K562 (cell line): ENCODE measurements around the gene CBL. TPM values are rescaled to one million over a fixed set of nuclear protein-coding genes. Genes with fewer than 3 reads are reported as not detected.

Source experiments
- ATAC-seq: fragments of 200-7000 bp; cut with Tn5 transposase; 3 replicates; pipeline ENCODE4 v1.9.1; 2020; ENCODE audit warnings: moderate library complexity
- BruUV-seq: library from RNA; stranded (reverse); fragments of 400-500 nt; replicated peaks from 2 replicates; lab custom pipeline; 2021; lab: Mats Ljungman, UMichigan
- CTCF ChIA-PET: fragments of 300-600 bp; formaldehyde crosslinking; extraction: SDS; loops from one replicate; lab custom pipeline; 2021; ENCODE audit warnings: low intra/inter-chr PET ratio; lab: Yijun Ruan, JAX
- POLR2A ChIA-PET: fragments of 300-600, 350-650 bp; sonication (Branson Sonifier 250); formaldehyde crosslinking; extraction: SDS; loops from one replicate; lab custom pipeline; 2021; ENCODE audit warnings: antibody characterized with exemption, inconsistent platforms; lab: Yijun Ruan, JAX
- DNase-seq, 4 experiments: peaks; one replicate each; pipeline versions ENCODE4 v3.0.0 to v3.0.0-alpha.2; 2011 to 2018; ENCODE audit warnings: low spot score in 3 of 4, mixed read lengths in 3 of 4; ENCODE audit errors: extremely low read depth in 1 of 4
- FAIRE-seq: peaks from 2 replicates; lab custom pipeline; 2011; peaks lifted over from hg19 to GRCh38; lab: Jason Lieb, UNC
- H2AFZ ChIP-seq: 2 replicates; pipeline ENCODE4 v1.6.0; 2011; ENCODE audit warnings: low read depth, low read length, control low read depth, inconsistent platforms
- H3K27ac ChIP-seq: fragments of 200-600 bp; 3 replicates; pipeline ENCODE4 v1.8.0; 2011; ENCODE audit warnings: low read depth, mild to moderate bottlenecking, control low read depth, inconsistent platforms, low read length, moderate library complexity, mixed read lengths; ENCODE audit errors: extremely low read depth
- H3K27me3 ChIP-seq, 2 experiments: fragments of 300-600 bp in 1 of 2; 2 replicates in 1 of 2; 3 replicates in 1 of 2; pipeline versions ENCODE4 v1.6.0 to v1.8.0; 2011; ENCODE audit warnings: inconsistent platforms in 2 of 2, low read length in 2 of 2, mild to moderate bottlenecking in 1 of 2, mixed read lengths in 1 of 2, moderate library complexity in 1 of 2; ENCODE audit not compliant: control insufficient read depth in 2 of 2, insufficient read depth in 2 of 2
- H3K36me3 ChIP-seq: fragments of 300-600 bp; 3 replicates; pipeline ENCODE4 v1.8.0; 2011; ENCODE audit warnings: mild to moderate bottlenecking, low read length, inconsistent platforms; ENCODE audit not compliant: control insufficient read depth, insufficient read depth
- H3K4me1 ChIP-seq, 2 experiments: fragments of 200-600 bp in 1 of 2; replicated peaks in 1 of 2; 2 replicates in 1 of 2; 3 replicates in 1 of 2; pipeline versions ENCODE4 v1.5.1 to v1.8.0; 2011; ENCODE audit warnings: inconsistent platforms in 2 of 2, low read length in 2 of 2, mild to moderate bottlenecking in 1 of 2, mixed read lengths in 1 of 2, moderate library complexity in 1 of 2; ENCODE audit not compliant: control insufficient read depth in 2 of 2, insufficient read depth in 2 of 2
- H3K4me2 ChIP-seq: 2 replicates; pipeline ENCODE4 v1.6.1; 2011; ENCODE audit warnings: low read length, control low read depth, inconsistent platforms, mixed read lengths; ENCODE audit not compliant: insufficient read depth
- H3K4me3 ChIP-seq: fragments of 200-600 bp; sonication (generic), shearing (Covaris generic); 2 replicates; pipeline ENCODE4 v1.5.1; 2016; ENCODE audit warnings: control low read depth, inconsistent platforms
- H3K79me2 ChIP-seq: fragments of 200-600 bp; 3 replicates; pipeline ENCODE4 v1.8.0; 2011; ENCODE audit warnings: low read length, inconsistent platforms; ENCODE audit not compliant: control insufficient read depth, insufficient read depth
- H3K9ac ChIP-seq, 2 experiments: 2 replicates each; pipeline versions ENCODE4 v1.6.0 to v1.6.1; 2011; ENCODE audit warnings: low read depth in 2 of 2, low read length in 2 of 2, control low read depth in 1 of 2, inconsistent platforms in 1 of 2, mild to moderate bottlenecking in 1 of 2, mixed read lengths in 1 of 2; ENCODE audit not compliant: insufficient read depth in 1 of 2
- H3K9me1 ChIP-seq: one replicate; pipeline ENCODE4 v1.6.0; 2011; ENCODE audit warnings: inconsistent platforms, mild to moderate bottlenecking, low read length, moderate library complexity; ENCODE audit not compliant: control insufficient read depth, insufficient read depth
- H3K9me3 ChIP-seq: replicated peaks from 2 replicates; pipeline ENCODE4 v1.5.1; 2011; ENCODE audit warnings: low read depth, low read length, inconsistent platforms; ENCODE audit not compliant: control insufficient read depth, insufficient read depth
- H4K20me1 ChIP-seq: replicated peaks from 2 replicates; pipeline ENCODE4 v1.6.1; 2011; ENCODE audit warnings: low read length, inconsistent platforms, mixed read lengths; ENCODE audit not compliant: control insufficient read depth, insufficient read depth
- BHLHE40 ChIP-seq: IDR thresholded peaks from 2 replicates; pipeline ENCODE4 v1.6.1; 2011; ENCODE audit warnings: low read length, improper control_type of control experiment
- KDM1A ChIP-seq, 2 experiments: fragments of 450-650 bp; IDR thresholded peaks; 2 replicates each; pipeline ENCODE4 v1.6.1; 2016; ENCODE audit warnings: mild to moderate bottlenecking in 2 of 2
- VEZF1 ChIP-seq: fragments of 200-800 bp; sonication (Bioruptor generic); IDR thresholded peaks from 2 replicates; pipeline ENCODE4 v1.6.1; 2017; ENCODE audit warnings: missing genetic modification characterization, missing compliant biosample characterization
- ZBTB12 ChIP-seq: fragments of 250-450 bp; sonication (Bioruptor Pico); IDR thresholded peaks from 2 replicates; pipeline ENCODE4 v1.4.0; 2020
- WGBS: fragments of 100-300 bp; shearing (Covaris generic); methylation state at CpG from one replicate; pipeline ENCODE4 v1.1.6; 2016; ENCODE audit warnings: low coverage, mixed read lengths; ENCODE audit not compliant: insufficient coverage; ENCODE audit errors: missing lambda C conversion rate; 5-methylcytosine and 5-hydroxymethylcytosine counted together
- in situ Hi-C: fragments of 300-500 bp; cut with MboI; formaldehyde crosslinking; loops from 4 replicates; pipeline ENCODE4 v1.15.0; 2018; ENCODE audit warnings: inconsistent platforms, mixed read lengths
- intact Hi-C: fragments of 100-400 bp; cut with micrococcal nuclease; formaldehyde crosslinking; loops from 2 replicates; pipeline ENCODE4 v1.14.2; 2022
- polyA plus RNA-seq, 8 experiments: library from polyadenylated mRNA; depleted of rRNA in 4 of 8; stranded (reverse) in 5 of 8; unstranded in 3 of 8; fragments of >200 nt; fragmentation: Nextera tagmentation in 2 of 8; fragmentation: Illumina TruSeq in 1 of 8; extraction: Ambion mirVana in 2 of 8; extraction: Trizol in 1 of 8; gene quantifications; 2 replicates each; pipeline versions ENCODE4 v1.2.1 to v1.2.3, GENCODE V29; 2011 to 2014; ENCODE audit warnings: inconsistent platforms in 1 of 8, missing spikeins in 1 of 8
- total RNA-seq, 7 experiments: library from RNA; depleted of rRNA in 6 of 7; stranded (reverse); fragments of >200 nt in 6 of 7; fragmentation: Illumina TruSeq in 2 of 7; extraction: Trizol in 2 of 7; gene quantifications; 2 replicates each; pipeline versions ENCODE4 v1.2.1 to v1.2.3, GENCODE V29; 2011 to 2021; ENCODE audit warnings: low replicate concordance in 1 of 7
- TF ChIP-seq, protein P1 (sequence below), 3 experiments: IDR thresholded peaks in 2 of 3; conservative IDR thresholded peaks in 1 of 3; 2 replicates each; pipeline ENCODE4 v1.5.1; 2011 to 2012; ENCODE audit warnings: low read length in 3 of 3, mild to moderate bottlenecking in 3 of 3, control low read depth in 2 of 3, improper control_type of control experiment in 1 of 3, inconsistent platforms in 1 of 3, low read depth in 1 of 3, mixed read lengths in 1 of 3, moderate library complexity in 1 of 3; ENCODE audit not compliant: insufficient read depth in 2 of 3

The CBL gene
- total and polyA plus RNA-seq, 9 of the 15 experiments (the other 6 are each of a cell fraction or from before 2014, with no cell fraction given): 3.2 to 24.9 (median 9.9) TPM

- TF ChIP-seq, protein P1, sequence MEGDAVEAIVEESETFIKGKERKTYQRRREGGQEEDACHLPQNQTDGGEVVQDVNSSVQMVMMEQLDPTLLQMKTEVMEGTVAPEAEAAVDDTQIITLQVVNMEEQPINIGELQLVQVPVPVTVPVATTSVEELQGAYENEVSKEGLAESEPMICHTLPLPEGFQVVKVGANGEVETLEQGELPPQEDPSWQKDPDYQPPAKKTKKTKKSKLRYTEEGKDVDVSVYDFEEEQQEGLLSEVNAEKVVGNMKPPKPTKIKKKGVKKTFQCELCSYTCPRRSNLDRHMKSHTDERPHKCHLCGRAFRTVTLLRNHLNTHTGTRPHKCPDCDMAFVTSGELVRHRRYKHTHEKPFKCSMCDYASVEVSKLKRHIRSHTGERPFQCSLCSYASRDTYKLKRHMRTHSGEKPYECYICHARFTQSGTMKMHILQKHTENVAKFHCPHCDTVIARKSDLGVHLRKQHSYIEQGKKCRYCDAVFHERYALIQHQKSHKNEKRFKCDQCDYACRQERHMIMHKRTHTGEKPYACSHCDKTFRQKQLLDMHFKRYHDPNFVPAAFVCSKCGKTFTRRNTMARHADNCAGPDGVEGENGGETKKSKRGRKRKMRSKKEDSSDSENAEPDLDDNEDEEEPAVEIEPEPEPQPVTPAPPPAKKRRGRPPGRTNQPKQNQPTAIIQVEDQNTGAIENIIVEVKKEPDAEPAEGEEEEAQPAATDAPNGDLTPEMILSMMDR (IDR thresholded peaks at IDR 0.05 in 2 of 3, conservative IDR thresholded peaks at IDR 0.05 in 1 of 3; ENCODE audit: insufficient read depth in 2 of 3, low read depth in 1 of 3, low read length in 3 of 3): peak; percentile 88 to 97 (median 92)
Measured at GRCh38 chr11:119356349-119357031, 150.4 kb downstream of the CBL start (continued).

DNA sequence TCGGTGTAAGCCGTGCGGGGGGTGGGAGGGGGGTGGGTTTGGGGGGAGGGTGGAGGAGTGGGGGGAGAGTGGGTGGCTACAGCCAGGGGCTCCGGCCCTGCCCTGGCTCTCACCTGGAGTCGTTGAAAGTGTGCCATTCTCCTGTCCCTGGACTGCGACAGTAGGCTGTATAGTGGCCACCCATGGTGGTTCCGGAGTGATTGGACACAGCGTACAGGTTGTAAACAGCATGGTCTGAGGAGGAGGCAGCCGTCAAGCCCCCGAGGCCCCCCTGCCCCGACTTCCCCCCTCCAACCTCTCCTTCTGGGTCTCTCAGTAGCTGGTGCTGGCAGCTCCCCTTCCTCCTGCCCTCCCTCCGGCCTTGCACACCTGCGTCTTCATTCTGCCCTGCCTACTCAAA, 150.9 kb downstream of the CBL start:
- peak overlapping the region in 1 of 2 experiments; percentile 96; a peak in 2 of 4 replicates for H3K9ac ChIP-seq
- no peaks in the 10 kb centered on the region for H4K20me1 ChIP-seq
- no peaks in the 10 kb centered on the region for H3K9me3 ChIP-seq
- intact Hi-C loops: loop anchor here (10.0 kb wide), 1 partner anchor 858 kb away; the partner anchor contains the start of gene OAF
- no peaks in the 10 kb centered on the region for H3K9me1 ChIP-seq
- POLR2A ChIA-PET: no interaction called here
- no peak overlapping the region; the same call in 1 of the 2 replicates for H3K4me3 ChIP-seq
- TF ChIP-seq BHLHE40: no peak
- no peak for TF ChIP-seq ZBTB12
- TF ChIP-seq KDM1A (IDR thresholded peaks at IDR 0.05): peak in 1 of 2 experiments; percentile 2; a peak in 1 of 4 replicates
- TF ChIP-seq VEZF1 (CRISPR knock-in tag): peak; percentile 44
- DNase-seq (peak in 1 of 4 experiments; percentile 21), FAIRE-seq (no peak), ATAC-seq (peak; percentile 4)
- H3K79me2 ChIP-seq: no peaks in the 10 kb centered on the region
- WGBS: 38% methylated on average over 8 of the region's 13 CpGs
- no peak overlapping the region; the same call in 2 of the 3 replicates for H3K27ac ChIP-seq
- no TSS peak for BruUV-seq
- in situ Hi-C loops: loop anchor here (5.0 kb wide), 1 partner anchor 115 kb away; no protein-coding TSS in a partner anchor
- H3K27me3 ChIP-seq: no peaks in the 10 kb centered on the region
- peak overlapping the region; percentile 91; the same call in 1 of the 2 replicates for H2AFZ ChIP-seq
- no peak overlapping the region for H3K4me2 ChIP-seq
- peaks cover 18 to 23% of the 10 kb centered on the region in 2 experiments; a peak in 4 of 5 replicates for H3K4me1 ChIP-seq
- peaks cover 44% of the 10 kb centered on the region for H3K36me3 ChIP-seq
- CTCF ChIA-PET: interaction anchor here (0.6 to 4.1 kb wide), 6 partner anchors 16 to 698 kb away, joined by 3 to 51 read pairs (median 16); partner anchors contain the start of gene USP2
